GM21529 (cell line): Measurements from ENCODE around the gene TRPM6.
"Not testable (repeated sequence)": the region's sequence is repeated elsewhere in the genome, so short reads cannot be mapped to it uniquely, and the experiment has no call there.

ENCODE experiments used
- ATAC-seq: cut with Tn5 transposase; IDR thresholded peaks from one replicate; pipeline ENCODE4 v1.9.1; 2021; ENCODE audit not compliant: unreplicated experiment

The TRPM6 gene

DNA sequence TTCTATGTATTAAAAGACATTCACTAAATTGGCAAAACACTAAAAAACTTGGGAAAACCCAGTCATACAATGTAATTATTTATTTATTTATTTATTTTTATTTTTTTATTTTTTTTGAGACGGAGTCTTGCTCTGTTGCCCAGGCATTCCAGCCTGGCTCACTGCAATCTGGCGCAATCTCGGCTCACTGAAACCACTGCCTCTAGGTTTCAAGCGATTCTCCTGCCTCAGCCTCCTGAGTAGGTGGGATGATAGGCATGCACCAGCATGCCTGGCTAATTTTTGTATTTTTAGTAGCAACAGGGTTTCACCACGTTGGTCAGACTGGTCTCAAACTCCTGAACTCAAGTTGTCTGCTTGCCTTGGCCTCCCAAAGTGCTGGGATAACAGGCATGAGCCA is 27.5 kb downstream of the TRPM6 start:
- ATAC-seq = not testable (repeated sequence)

DNA sequence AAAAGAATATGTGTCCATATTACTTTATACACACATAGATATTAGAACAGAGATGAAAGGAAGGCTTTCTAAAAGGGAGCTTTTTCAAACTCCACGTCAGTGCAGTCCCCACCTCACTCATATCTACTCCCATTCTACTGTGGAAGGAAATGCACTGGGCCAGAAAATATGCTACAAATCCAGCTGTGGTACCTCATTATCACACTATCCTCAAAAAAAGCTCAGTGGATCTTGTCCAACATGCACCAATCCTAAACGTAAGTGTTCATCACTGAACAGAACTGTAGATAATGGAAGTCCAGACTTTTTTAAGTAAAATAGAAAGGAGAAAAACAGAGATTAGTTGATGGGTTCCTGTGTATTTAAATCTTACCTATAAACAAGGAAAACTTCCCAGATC is 27.9 kb downstream of the TRPM6 start:
- ATAC-seq = no peak

DNA sequence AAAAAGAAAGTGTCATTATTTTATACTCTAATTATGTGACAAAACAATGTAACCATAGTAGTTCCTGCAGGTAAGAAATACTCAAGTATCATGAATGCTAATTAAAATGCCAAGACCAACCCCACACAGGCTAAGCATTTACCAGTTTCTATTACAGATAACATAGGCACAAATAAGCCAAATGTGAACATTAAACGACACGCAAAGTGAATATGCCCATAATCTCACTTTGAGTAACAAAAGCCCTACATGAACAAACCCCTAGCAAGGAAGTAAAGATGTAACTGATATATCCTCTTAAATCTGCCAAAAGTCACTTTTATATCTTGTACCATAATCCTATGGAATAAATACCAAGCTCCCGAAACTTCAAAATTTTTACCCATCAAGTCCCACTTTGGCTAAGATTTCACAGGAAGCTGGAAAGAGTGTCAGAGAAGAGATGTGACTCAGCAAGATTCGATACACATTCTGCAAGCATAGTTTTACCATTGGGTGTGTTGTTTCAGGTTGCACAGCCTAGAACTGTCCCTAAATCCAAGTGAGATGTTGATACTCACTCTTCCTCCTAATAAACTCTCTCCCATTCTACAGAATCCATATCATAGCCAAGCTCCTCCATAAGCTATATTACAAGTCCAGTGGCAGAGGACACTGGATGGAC is 28.8 kb downstream of the TRPM6 start:
- ATAC-seq = no peak

DNA sequence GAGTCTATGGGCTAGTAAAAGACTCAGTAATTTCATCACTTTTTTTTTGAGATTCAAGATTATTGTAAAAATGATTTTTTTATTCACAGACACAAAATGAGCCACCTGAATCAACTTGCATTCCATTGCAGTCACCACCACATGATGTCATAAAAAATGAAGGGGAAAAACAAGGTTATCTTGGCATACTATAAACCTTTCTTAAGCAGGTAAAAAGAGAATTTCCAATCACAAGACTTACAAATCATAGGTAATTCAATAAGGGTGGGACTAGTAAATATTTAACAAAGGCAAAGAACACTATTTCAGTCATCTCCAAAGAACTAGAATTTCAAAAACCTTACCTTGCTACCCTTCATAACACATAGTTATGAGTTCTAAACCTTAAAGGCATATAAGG is 30.7 kb downstream of the TRPM6 start:
- no peak for ATAC-seq

DNA sequence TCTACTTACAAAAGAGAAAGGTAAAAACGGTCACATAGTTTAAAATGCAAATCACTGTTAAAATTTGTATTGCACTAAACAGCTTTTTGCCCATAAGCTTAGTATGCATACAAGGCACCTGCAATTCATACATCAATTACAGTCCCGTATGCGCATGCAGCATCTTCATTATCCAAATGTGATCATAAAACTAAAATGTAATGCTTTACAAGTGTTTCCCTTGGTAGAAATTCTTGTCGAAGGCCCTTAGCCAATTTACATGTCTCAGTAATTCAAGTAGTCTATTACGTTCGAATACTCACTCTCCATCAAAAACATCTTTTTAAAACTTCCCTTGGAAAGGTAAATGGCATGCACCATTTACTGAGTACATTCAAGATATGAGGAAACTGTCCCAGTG is 32.6 kb downstream of the TRPM6 start:
- ATAC-seq = no peak

DNA sequence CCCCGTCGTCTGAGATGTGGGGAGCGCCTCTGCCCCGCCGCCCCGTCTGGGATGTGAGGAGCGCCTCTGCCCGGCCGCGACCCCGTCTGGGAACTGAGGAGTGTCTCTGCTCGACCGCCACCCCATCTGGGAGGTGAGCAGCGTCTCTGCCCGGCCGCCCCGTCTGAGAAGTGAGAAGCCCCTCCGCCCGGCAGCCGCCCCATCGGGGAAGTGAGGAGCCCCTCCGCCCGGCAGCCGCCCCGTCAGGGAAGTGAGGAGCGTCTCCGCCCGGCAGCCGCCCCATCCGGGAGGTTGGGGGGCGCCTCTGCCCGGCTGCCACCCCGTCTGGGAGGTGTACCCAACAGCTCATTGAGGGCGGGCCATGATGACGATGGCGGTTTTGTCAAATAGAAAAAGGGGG is 34.7 kb downstream of the TRPM6 start:
- not testable (repeated sequence) for ATAC-seq

DNA sequence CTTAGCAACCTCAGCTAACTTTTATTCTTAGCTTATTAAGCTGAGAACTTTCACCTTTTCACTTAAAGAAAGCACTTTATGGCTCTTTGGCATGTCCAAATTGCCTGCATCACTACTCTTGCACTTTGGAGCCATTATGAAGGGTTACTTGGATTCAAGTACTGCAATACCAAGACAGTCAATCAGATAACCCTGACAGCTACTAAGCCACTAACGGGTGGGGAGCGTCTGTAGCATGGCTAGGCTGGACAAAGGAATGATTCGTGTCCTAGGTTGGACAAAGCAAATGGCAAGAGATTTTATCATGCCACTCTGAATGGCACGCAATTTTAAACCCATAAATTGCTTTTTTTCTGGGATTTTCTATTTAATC is 39.6 kb downstream of the TRPM6 start:
- ATAC-seq = no peak

DNA sequence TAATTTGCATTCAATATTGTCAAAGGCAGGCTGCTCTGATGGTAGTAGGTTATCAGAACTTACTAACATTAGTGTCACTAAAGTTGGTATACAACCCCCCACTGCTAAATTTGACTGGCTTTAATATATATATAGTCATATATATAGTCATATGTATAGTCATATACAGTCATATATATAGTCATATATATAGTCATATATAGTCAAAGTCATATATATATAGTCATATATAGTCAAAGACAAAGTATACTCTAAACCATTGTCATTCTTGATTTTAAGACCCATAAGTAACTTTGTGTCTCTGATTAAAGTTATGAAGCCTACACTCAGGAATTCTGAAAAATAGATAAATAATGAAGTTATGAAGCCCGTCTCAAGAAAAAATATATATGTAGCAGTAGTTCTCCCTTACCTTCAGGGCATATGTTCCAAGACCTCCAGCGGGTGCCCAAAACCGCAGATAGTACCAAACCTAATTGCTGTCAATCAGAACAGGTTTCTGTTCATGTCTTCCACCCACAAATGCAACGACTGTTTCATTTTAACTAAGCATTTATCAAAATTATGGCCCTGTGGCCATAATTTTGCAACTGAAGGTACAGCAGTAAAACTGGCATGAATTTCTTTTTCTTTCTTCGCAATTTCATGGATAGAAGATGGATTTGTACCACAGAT is 40.1 kb downstream of the TRPM6 start:
- ATAC-seq = no peak

DNA sequence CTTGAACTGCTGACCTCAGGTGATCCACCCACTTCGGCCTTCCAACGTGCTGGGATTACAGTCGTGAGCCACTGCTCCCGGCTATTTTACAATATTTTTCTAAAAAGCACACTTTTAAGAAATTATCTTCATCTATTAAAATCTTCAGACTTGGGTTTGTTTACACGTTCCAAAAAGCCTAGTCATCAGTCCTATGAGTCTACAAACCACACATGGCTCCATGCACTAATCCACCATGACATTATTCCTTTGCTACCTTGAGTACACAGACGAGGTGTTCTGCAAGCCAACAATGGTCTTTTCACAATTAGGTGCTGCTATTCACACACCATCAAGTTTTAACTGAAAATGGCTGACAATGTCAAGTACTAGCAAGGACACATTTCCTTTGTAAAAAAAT is 41.0 kb downstream of the TRPM6 start:
- ATAC-seq = no peak

DNA sequence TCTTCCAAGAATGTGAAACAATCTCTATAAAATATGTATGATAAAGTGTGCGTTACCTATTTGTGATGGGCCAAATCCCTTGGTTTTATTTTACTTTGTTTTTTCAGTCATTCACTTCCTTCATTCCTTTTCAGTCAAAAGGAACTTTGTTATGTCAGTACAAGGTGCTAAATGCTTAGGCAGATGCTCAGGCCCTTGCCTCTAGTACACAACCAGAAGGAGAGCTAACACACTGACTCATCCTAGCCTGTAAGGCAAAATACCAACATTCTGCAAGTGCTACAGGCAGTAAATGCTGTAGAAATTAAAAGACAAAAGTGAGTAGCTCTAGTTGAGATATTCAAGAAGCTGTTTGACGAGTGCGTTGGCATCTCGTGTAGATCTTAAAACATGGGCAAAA is 49.4 kb downstream of the TRPM6 start:
- ATAC-seq = no peak

DNA sequence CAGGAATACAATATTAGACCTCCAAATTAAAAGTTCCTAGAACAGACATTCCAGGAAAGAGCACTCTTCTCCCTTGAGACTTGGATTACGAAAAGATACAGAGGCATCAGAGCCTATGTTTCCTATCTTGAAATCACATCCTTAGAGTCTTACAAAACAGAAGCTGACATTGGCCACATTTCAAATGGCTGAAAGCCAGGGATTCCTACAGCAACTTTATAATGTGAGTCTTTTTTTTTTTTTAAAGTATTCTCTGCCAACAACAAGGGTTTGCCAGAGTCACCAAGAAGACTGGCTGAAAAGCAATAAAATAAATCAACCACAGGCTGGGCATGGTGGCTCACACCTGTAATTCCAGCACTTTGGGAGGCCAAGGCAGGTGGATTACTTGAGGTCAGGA is 63.1 kb downstream of the TRPM6 start:
- no peak for ATAC-seq

DNA sequence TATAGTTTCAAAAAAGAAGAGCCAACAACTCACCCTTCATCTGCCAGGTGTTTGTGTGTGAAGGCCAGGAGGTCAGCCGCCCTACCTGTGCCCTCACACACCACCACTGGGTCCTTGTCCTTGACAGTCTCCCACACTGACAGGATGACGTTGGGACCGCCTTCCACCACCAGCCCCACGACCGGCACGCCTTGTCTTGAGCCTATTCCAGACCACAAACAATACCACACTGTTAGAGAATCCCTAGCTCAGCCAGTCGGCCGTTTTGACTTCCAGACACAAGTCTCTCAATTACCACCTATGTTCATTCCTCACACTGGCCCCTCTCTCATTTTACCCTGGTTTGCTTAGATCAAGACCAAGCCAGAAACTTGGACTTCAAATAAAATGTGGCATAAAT is 66.1 kb downstream of the TRPM6 start:
- ATAC-seq = no peak

DNA sequence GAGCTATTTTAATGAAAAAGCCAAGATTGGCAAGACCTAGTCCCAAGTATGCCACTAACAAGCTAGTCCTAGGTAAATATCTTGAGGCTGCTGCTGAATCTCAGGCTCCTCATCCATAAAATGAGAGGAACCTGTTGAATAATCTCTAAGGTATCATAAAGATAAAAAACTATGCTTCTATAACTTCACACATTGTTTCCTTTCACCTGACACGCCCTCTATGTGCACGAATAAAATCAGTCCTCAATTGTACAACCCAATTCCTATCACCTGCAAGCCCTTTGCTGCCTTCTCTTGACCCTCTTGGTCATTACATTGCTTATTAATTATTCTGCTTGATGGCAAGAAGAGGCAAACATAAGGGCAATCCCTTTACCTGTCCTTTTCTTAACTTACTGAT is 69.9 kb downstream of the TRPM6 start:
- no peak for ATAC-seq

DNA sequence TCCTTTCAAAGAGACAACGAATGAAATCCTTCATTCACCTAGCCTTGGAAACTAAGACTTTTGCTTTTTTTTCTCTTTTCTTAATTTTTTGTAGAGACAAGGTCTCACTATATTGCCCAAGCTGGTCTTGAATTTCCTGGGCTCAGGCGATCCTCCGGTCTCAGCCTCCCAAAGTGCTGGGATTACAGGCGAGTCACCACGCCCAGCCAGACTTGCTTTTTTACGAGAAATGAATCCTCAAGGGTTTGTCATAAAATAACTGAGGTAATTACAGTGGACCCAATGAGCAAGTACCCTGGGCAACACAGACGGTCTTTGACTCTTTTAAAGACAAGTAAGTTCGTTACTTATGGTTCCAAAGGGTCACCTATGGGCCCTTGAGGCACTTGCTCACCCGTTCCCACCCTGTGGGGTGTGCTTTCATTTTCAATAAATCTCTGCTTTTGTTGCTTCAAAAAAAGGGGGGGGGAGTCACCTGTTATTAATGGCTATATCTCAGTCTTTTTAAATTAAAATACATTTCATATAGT is 70.4 kb downstream of the TRPM6 start:
- ATAC-seq = no peak

DNA sequence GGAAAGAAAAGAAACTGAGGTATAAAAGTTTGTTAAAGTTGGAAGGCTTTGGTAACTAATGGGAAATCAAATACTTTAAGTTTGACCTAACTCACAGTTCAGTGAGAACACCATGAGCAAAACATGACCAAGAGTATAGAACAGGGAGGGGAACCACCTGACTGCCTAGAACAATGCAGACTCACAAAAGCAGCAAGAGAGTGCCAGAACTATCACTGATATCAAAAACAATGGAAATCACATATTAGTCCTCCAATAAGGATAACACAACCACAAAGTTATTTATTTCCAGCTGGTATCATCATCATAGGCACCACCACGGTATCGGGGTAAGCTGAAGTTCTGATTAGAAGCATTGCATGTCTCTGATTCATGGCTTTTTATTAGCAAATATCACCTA is 77.5 kb downstream of the TRPM6 start:
- no peak for ATAC-seq

DNA sequence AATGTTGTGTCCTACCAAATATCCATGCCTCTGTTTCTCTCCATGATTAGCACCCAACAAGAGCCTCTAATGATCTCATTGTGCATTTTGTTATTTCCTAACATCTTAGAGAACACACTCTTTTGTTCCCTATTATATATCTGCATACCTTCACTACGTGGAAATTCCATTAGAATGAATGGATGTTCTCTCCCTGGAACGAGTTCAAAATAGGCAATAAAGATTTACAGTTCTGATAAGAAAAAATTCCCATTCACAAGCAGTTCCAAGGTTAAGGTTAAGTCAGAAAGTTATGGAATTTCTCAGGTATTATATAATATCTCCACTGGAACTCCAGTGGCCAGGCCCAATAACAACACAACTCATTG is 83.7 kb downstream of the TRPM6 start:
- no peak for ATAC-seq

DNA sequence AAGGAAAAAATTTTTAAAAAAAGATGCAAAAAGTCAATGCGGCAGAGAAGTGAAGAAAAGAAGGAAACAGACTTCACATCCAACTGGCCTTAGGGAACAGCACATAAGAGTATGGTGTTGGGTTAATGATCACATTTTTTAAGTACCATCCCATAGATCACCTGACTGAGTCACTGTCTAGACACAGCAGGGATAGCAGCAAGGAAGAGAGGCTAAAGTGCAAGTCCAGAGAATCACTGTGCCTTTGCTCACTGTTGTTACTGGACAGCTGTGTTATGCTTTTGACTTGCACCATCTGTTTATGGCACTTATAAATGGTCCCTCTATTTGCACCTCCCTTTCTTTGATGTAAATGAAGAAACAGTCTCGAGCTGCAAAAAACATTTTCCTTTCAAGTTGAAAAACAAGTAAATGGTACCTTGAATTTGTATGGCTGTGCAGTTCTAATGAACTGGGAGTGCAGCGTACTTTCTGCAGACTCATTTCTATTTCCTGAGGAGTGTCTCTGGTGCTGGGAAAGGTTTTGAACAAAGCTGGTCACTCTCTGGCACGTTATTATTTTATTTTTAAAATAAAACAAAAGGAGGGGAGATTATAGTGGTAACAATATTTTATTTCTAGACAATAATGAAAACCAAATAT is 84.2 kb downstream of the TRPM6 start:
- ATAC-seq = no peak

DNA sequence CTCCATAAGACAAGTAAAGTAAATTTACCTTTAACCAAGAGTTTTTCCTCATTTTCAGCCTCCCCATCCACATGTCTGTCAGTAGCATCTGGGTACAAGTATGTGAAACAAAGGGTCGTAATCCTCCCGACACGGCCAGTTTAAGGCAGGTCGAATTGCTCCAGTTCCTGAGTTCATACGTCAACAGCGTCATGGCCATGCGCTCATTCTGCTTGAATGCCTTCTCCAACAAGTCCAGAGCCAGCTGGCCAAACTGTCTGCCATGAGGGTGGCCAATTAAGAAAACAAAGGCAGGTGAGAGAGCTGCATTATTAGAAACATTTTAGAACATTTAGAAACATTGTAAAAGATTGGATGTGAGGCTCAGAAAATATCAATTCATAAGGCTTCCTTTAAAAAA is 87.5 kb downstream of the TRPM6 start:
- no peak for ATAC-seq

DNA sequence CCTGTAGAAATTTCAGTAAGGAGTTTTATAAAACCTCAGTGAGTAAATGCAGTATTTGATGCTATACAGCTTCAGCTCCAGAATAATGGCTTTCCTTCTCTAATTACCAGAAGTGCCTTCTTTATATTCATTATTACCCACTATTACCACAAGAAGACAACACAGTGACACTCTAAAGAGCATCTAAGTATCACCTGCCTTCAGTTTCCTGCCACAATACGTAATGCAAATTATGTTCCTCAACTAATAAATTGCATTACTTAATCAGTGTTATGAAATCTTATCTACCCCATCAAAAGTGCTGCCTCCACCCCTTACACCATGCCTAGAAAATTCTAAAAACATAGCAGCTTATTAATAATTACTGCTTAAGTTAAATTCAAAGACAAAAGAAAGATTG is 91.9 kb downstream of the TRPM6 start:
- ATAC-seq = no peak

DNA sequence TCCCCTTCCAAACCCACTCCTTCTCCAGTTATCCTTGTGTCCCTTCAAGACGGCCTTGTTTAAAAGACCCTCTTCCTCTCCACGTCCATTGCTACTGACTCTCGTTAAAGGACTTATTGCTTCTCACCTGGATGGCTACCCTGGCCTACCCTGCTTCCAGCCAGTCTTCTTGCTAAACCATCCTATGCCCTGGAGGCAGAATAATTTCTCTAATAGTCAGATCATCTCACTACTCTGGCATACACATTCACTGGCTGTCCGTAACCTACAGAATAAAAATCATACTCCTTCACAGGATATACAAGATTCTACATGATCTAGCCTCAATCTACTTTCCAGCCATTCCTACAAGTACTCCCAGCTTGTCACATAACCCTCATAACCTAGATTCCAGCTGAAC is 92.6 kb downstream of the TRPM6 start:
- ATAC-seq = no peak

DNA sequence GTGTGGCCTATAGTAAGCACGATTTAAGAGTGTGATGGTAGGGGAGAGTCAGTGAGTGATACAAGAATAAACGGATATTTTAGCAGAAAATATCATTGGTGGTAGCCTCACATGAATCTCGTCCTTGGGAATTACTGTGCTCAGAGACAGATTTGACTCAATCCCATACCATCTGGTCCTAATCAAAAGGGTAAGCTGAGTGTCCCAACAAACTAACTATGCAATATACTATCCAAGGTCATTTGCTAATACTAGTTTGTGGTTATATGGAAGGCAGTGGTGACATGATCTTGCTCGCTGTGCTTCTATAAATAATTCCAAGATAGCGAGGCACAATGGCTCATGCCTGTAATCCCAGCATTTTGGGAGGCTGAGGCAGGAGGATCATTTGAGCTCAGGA is 103.2 kb downstream of the TRPM6 start:
- no peak for ATAC-seq

DNA sequence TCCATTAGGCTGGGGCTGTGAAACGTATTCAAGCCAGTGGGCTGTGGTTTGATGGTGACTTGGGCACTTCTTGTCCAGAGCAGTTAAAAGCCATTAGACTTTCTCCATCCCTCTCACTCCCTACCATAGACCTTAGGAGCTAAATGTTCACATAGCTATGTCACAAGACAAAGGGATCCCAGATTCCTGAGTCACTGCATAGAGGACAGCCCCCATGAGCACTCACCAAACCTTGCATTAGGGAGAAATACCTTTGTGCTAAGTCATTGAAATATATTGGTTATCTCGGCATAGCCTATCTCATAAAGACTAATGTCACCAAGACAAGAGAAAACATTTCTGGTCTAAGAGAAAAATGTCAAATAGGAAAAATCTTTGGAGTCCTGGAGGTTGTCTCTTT is 104.3 kb downstream of the TRPM6 start:
- ATAC-seq = no peak
